IMR-90 (cell line): ENCODE data around the gene ZW10. TPM values are rescaled to one million over a fixed set of nuclear protein-coding genes. Genes with fewer than 3 reads are reported as not detected.

Source experiments
- ATAC-seq: fragments of 200-7000 bp; cut with Tn5 transposase; 2 replicates; pipeline ENCODE4 v1.9.1; 2020; ENCODE audit warnings: low read depth, mild to moderate bottlenecking, moderate library complexity
- BruUV-seq: library from RNA; stranded (reverse); fragments of 400-500 nt; replicated peaks from 2 replicates; lab custom pipeline; 2021; lab: Mats Ljungman, UMichigan
- CTCF ChIA-PET: fragments of 300-600 bp; formaldehyde crosslinking; extraction: SDS; loops from one replicate; lab custom pipeline; 2021; ENCODE audit warnings: antibody characterized with exemption; lab: Yijun Ruan, JAX
- POLR2A ChIA-PET: fragments of 300-600 bp; sonication (Branson Sonifier 250); formaldehyde crosslinking; loops from one replicate; lab custom pipeline; 2022; ENCODE audit warnings: antibody characterized with exemption; ENCODE audit not compliant: unreplicated experiment; lab: Charles Lee
- DNase-seq: peaks from one replicate; pipeline ENCODE4 v3.0.0; 2013
- H2AFZ ChIP-seq: replicated peaks from 2 replicates; pipeline ENCODE3; 2013; ENCODE audit warnings: low read length, mild to moderate bottlenecking; ENCODE audit not compliant: poor library complexity
- H2AK5ac ChIP-seq: 2 replicates; pipeline ENCODE4 v1.6.1; 2013; ENCODE audit warnings: low read depth, low read length, inconsistent platforms
- H2AK9ac ChIP-seq: replicated peaks from 2 replicates; pipeline ENCODE3; 2013; ENCODE audit warnings: mild to moderate bottlenecking, low read depth, low read length, moderate library complexity; ENCODE audit not compliant: poor library complexity
- H2BK120ac ChIP-seq: 2 replicates; pipeline ENCODE4 v1.6.1; 2013; ENCODE audit warnings: low read depth, low read length, inconsistent platforms
- H2BK15ac ChIP-seq: 3 replicates; pipeline ENCODE4 v1.6.1; 2013; ENCODE audit warnings: low read depth, low read length, inconsistent platforms
- H2BK20ac ChIP-seq: 2 replicates; pipeline ENCODE4 v1.6.1; 2013; ENCODE audit warnings: low read depth, mild to moderate bottlenecking, inconsistent platforms, low read length, moderate library complexity
- H2BK5ac ChIP-seq: 2 replicates; pipeline ENCODE4 v1.6.1; 2013; ENCODE audit warnings: mild to moderate bottlenecking, low read depth, low read length, inconsistent platforms; ENCODE audit not compliant: poor library complexity, severe bottlenecking
- H3K14ac ChIP-seq: replicated peaks from 2 replicates; pipeline ENCODE4 v1.6.1; 2013; ENCODE audit warnings: low read depth, low read length, inconsistent platforms
- H3K18ac ChIP-seq: 2 replicates; pipeline ENCODE4 v1.6.1; 2013; ENCODE audit warnings: low read depth, low read length, control low read depth
- H3K23ac ChIP-seq: 2 replicates; pipeline ENCODE4 v1.6.1; 2013; ENCODE audit warnings: low read depth, low read length, inconsistent platforms
- H3K27ac ChIP-seq: 2 replicates; pipeline ENCODE4 v1.5.1; 2013; ENCODE audit warnings: mild to moderate bottlenecking, control low read depth, low read length; ENCODE audit not compliant: insufficient read depth
- H3K27me3 ChIP-seq: 2 replicates; pipeline ENCODE4 v1.6.1; 2013; ENCODE audit warnings: low read length; ENCODE audit not compliant: control insufficient read depth, insufficient read depth
- H3K36me3 ChIP-seq: 2 replicates; pipeline ENCODE4 v1.6.1; 2013; ENCODE audit warnings: low read length, mixed read lengths; ENCODE audit not compliant: control insufficient read depth, insufficient read depth
- H3K4ac ChIP-seq: 2 replicates; pipeline ENCODE4 v1.6.1; 2013; ENCODE audit warnings: low read depth, low read length, inconsistent platforms
- H3K4me1 ChIP-seq: 2 replicates; pipeline ENCODE4 v1.6.1; 2013; ENCODE audit warnings: low read length, mixed read lengths; ENCODE audit not compliant: control insufficient read depth, insufficient read depth
- H3K4me2 ChIP-seq: 2 replicates; pipeline ENCODE4 v1.6.1; 2013; ENCODE audit warnings: low read depth, mild to moderate bottlenecking, control low read depth, low read length, moderate library complexity
- H3K4me3 ChIP-seq: 2 replicates; pipeline ENCODE4 v1.5.1; 2013; ENCODE audit warnings: low read depth, mild to moderate bottlenecking, control low read depth, low read length, moderate library complexity; ENCODE audit not compliant: insufficient read depth
- H3K56ac ChIP-seq: 2 replicates; pipeline ENCODE4 v1.6.1; 2013; ENCODE audit warnings: low read length, inconsistent platforms; ENCODE audit not compliant: insufficient read depth; ENCODE audit errors: extremely low read depth
- H3K79me1 ChIP-seq, 2 experiments: 2 replicates each; pipeline ENCODE4 v1.6.1; 2013; ENCODE audit warnings: low read length in 2 of 2, inconsistent platforms in 1 of 2, low read depth in 1 of 2
- H3K9ac ChIP-seq: 2 replicates; pipeline ENCODE4 v1.6.1; 2013; ENCODE audit warnings: low read depth, low read length, control low read depth
- H3K9me1 ChIP-seq: 2 replicates; pipeline ENCODE4 v1.6.1; 2013; ENCODE audit warnings: low read length, inconsistent platforms; ENCODE audit not compliant: insufficient read depth
- H3K9me3 ChIP-seq: 2 replicates; pipeline ENCODE4 v1.6.1; 2013; ENCODE audit warnings: low read length; ENCODE audit not compliant: control insufficient read depth, insufficient read depth
- H4K20me1 ChIP-seq: 2 replicates; pipeline ENCODE4 v1.6.1; 2013; ENCODE audit warnings: low read length, inconsistent platforms; ENCODE audit not compliant: insufficient read depth
- H4K5ac ChIP-seq: 2 replicates; pipeline ENCODE4 v1.6.1; 2013; ENCODE audit warnings: mild to moderate bottlenecking, low read depth, low read length, control low read depth
- H4K8ac ChIP-seq, 2 experiments: 2 replicates each; pipeline ENCODE4 v1.6.1; 2013; ENCODE audit warnings: low read depth in 2 of 2, low read length in 2 of 2, control low read depth in 1 of 2, inconsistent platforms in 1 of 2
- H4K91ac ChIP-seq: 2 replicates; pipeline ENCODE4 v1.6.1; 2013; ENCODE audit warnings: low read depth, low read length, inconsistent platforms; ENCODE audit not compliant: insufficient read depth
- BHLHE40 ChIP-seq: fragments of 150-350 bp; IDR thresholded peaks from 2 replicates; pipeline ENCODE4 v1.6.1; 2016; ENCODE audit warnings: mild to moderate bottlenecking, low read depth, low read length
- CEBPB ChIP-seq: IDR thresholded peaks from 2 replicates; pipeline ENCODE4 v1.6.1; 2012; ENCODE audit warnings: low read depth, low read length, improper control_type of control experiment
- CHD1 ChIP-seq: IDR thresholded peaks from 2 replicates; pipeline ENCODE4 v1.6.1; 2012; ENCODE audit warnings: low read depth, low read length, improper control_type of control experiment
- CTCF ChIP-seq: conservative IDR thresholded peaks from 2 replicates; pipeline ENCODE4 v1.5.1; 2012; ENCODE audit warnings: mild to moderate bottlenecking, low read depth, low read length, improper control_type of control experiment
- ELK1 ChIP-seq: fragments of 150-350 bp; IDR thresholded peaks from 2 replicates; pipeline ENCODE4 v1.6.1; 2016; ENCODE audit warnings: low read depth, mild to moderate bottlenecking, low read length, moderate library complexity, borderline replicate concordance
- FOS ChIP-seq: fragments of 150-350 bp; IDR thresholded peaks from 2 replicates; pipeline ENCODE4 v1.6.1; 2016; ENCODE audit warnings: low read depth, low read length
- MAFK ChIP-seq: IDR thresholded peaks from 2 replicates; pipeline ENCODE4 v1.6.1; 2012; ENCODE audit warnings: low read depth, low read length, improper control_type of control experiment
- MAZ ChIP-seq: IDR thresholded peaks from 2 replicates; pipeline ENCODE4 v1.6.1; 2012; ENCODE audit warnings: low read depth, mild to moderate bottlenecking, low read length, improper control_type of control experiment, moderate library complexity, borderline replicate concordance
- MXI1 ChIP-seq: IDR thresholded peaks from 2 replicates; pipeline ENCODE4 v1.6.1; 2012; ENCODE audit warnings: low read depth, mild to moderate bottlenecking, low read length, moderate library complexity, borderline replicate concordance
- NFE2L2 ChIP-seq: fragments of 150-350 bp; IDR thresholded peaks from 2 replicates; pipeline ENCODE4 v1.6.1; 2016; ENCODE audit warnings: low read depth, mild to moderate bottlenecking, low read length
- POLR2A ChIP-seq: IDR thresholded peaks from 2 replicates; pipeline ENCODE4 v1.6.1; 2012; ENCODE audit warnings: mild to moderate bottlenecking, low read depth, low read length
- RAD21 ChIP-seq: IDR thresholded peaks from 2 replicates; pipeline ENCODE4 v1.6.1; 2012; ENCODE audit warnings: low read length, improper control_type of control experiment
- RCOR1 ChIP-seq: IDR thresholded peaks from 2 replicates; pipeline ENCODE4 v1.6.1; 2012; ENCODE audit warnings: mild to moderate bottlenecking, low read length, improper control_type of control experiment; ENCODE audit not compliant: insufficient replicate concordance
- RFX5 ChIP-seq: IDR thresholded peaks from 2 replicates; pipeline ENCODE4 v1.8.0; 2012; ENCODE audit warnings: low read depth, mild to moderate bottlenecking, low read length, moderate library complexity
- SMC3 ChIP-seq: fragments of 150-350 bp; IDR thresholded peaks from 2 replicates; pipeline ENCODE4 v1.6.1; 2016; ENCODE audit warnings: low read depth, mild to moderate bottlenecking, antibody characterized with exemption, low read length, moderate library complexity
- USF2 ChIP-seq: fragments of 150-350 bp; IDR thresholded peaks from 2 replicates; pipeline ENCODE4 v1.6.1; 2017; ENCODE audit warnings: mild to moderate bottlenecking, antibody characterized with exemption, low read length, low read depth
- WGBS, 2 experiments: methylation state at CpG; one replicate each; pipeline versions ENCODE4 v1.1.5 to v1.1.7; 2013; ENCODE audit warnings: missing lambda C conversion rate in 2 of 2; ENCODE audit not compliant: insufficient read length in 1 of 2; ENCODE audit errors: extremely low coverage in 2 of 2; 5-methylcytosine and 5-hydroxymethylcytosine counted together
- dilution Hi-C: fragments of 300-500 bp; cut with HindIII; formaldehyde crosslinking; loops from one replicate; pipeline ENCODE4 v1.14.3; 2018; ENCODE audit warnings: low sequenced_read_pairs; ENCODE audit not compliant: unreplicated experiment
- in situ Hi-C: fragments of 300-500 bp; cut with MboI; formaldehyde crosslinking; loops from 3 replicates; pipeline ENCODE4 v1.14.3; 2019; ENCODE audit warnings: low sequenced_read_pairs, inconsistent platforms, mixed read lengths
- intact Hi-C: fragments of 100-400 bp; cut with micrococcal nuclease; formaldehyde crosslinking; loops from 2 replicates; pipeline ENCODE4 v1.10.0; 2022
- polyA plus RNA-seq, 3 experiments: library from polyadenylated mRNA; depleted of rRNA; stranded (reverse); fragments of >200 nt; gene quantifications; 2 replicates each; pipeline ENCODE4 v1.2.3, GENCODE V29; 2012; ENCODE audit warnings: low replicate concordance in 1 of 3
- total RNA-seq: library from RNA; depleted of rRNA; stranded (reverse); fragments of >200 nt; gene quantifications from 2 replicates; pipeline ENCODE4 v1.2.3, GENCODE V29; 2012

ZW10 gene
- total and polyA plus RNA-seq, 2 of the 4 experiments (the other 2 are of a cell fraction) = 10.3 to 30.6 TPM

- in situ Hi-C loops = no loop called here
- Histone ChIP-seq H3K36me3 (no peaks in the 10 kb centered on the region), H2AFZ (no peak overlapping the region), H2BK5ac (no peak overlapping the region), H4K5ac (no peak overlapping the region), H3K9me3 (no peaks in the 10 kb centered on the region), H3K27ac (no peak overlapping the region), H4K8ac (no peak overlapping the region), H4K20me1 (no peaks in the 10 kb centered on the region), H3K4me2 (no peak overlapping the region), H2AK9ac (no peak overlapping the region), H3K27me3 (no peaks in the 10 kb centered on the region; the same call in 1 of the 2 replicates), H3K9ac (no peak overlapping the region), H3K14ac (no peak overlapping the region), H3K23ac (no peak overlapping the region), H3K9me1 (peaks cover 9% of the 10 kb centered on the region; the same call in 1 of the 2 replicates), H3K18ac (no peak overlapping the region), H3K79me1 (no peaks in the 10 kb centered on the region), H2BK20ac (no peak overlapping the region), H3K56ac (no peak overlapping the region), H3K4me3 (no peak overlapping the region), H3K4me1 (no peaks in the 10 kb centered on the region; the same call in 1 of the 2 replicates), H2BK120ac (no peak overlapping the region), H2AK5ac (no peak overlapping the region), H2BK15ac (no peak overlapping the region), H3K4ac (no peak overlapping the region), H4K91ac (no peak overlapping the region)
- CTCF ChIA-PET = no interaction called here
- POLR2A ChIA-PET = no interaction called here
- 97% methylated on average over 6 of the region's 12 CpGs; no CpG with 5 or more reads in 1 of the 2 experiments for WGBS, 2 experiments
- dilution Hi-C loops = no loop called here
- DNase-seq = no peak
- intact Hi-C loops = no loop called here
- ATAC-seq = no peak
- BruUV-seq = no TSS peak
- TF ChIP-seq CTCF = no peak
- no peak for TF ChIP-seq MAZ
- no peak for TF ChIP-seq MAFK
- TF ChIP-seq POLR2A = no peak
- TF ChIP-seq SMC3 = no peak
- TF ChIP-seq RCOR1 = no peak
- TF ChIP-seq RAD21 = no peak
- TF ChIP-seq NFE2L2 = no peak
- no peak for TF ChIP-seq CHD1
- TF ChIP-seq USF2 = no peak
- no peak for TF ChIP-seq BHLHE40
- TF ChIP-seq MXI1 = no peak
- TF ChIP-seq RFX5 = no peak
- no peak for TF ChIP-seq CEBPB
- no peak for TF ChIP-seq ELK1
- no peak for TF ChIP-seq FOS
These were observed 79.1 kb downstream of the ZW10 start for GRCh38 chr11:113694390-113694789.
